Right cardiac atrium (tissue), 5 donors: ENCODE results near the gene CDA. TPM values are rescaled to one million over a fixed set of nuclear protein-coding genes. Genes with fewer than 3 reads are reported as not detected.

Experiments used
- ATAC-seq, 2 donors: fragments of 200-7000 bp; cut with Tn5 transposase; one replicate each; pipeline versions ENCODE4 v1.8.0 to v1.9.1; 2020; ENCODE audit warnings: moderate library complexity in 2 of 2, mild to moderate bottlenecking in 1 of 2
- DNase-seq, 3 donors: peaks; one replicate each; pipeline ENCODE4 v3.0.0-alpha.2; 2020
- H3K27ac ChIP-seq: one replicate; pipeline ENCODE4 v1.5.1; 2013; ENCODE audit warnings: mild to moderate bottlenecking, low read length, control low read depth, moderate library complexity
- H3K27me3 ChIP-seq: one replicate; pipeline ENCODE4 v1.6.1; 2013; ENCODE audit not compliant: control insufficient read depth, insufficient read depth
- H3K4me1 ChIP-seq: one replicate; pipeline ENCODE4 v1.6.1; 2013; ENCODE audit warnings: low read length; ENCODE audit not compliant: control insufficient read depth, insufficient read depth
- H3K4me3 ChIP-seq: one replicate; pipeline ENCODE4 v1.5.1; 2013; ENCODE audit warnings: low read length, control low read depth
- H3K9me3 ChIP-seq: one replicate; pipeline ENCODE4 v1.6.1; 2013; ENCODE audit warnings: low read length; ENCODE audit not compliant: control insufficient read depth
- WGBS: extraction: QIAGEN DNeasy Blood & Tissue Kit; methylation state at CpG from one replicate; pipeline ENCODE4 v1.1.7; 2013; 5-methylcytosine and 5-hydroxymethylcytosine counted together
- intact Hi-C, 4 donors: fragments of 100-400 bp; cut with DNase I; formaldehyde crosslinking; loops; one replicate each; pipeline versions ENCODE4 v1.11.0 to v1.14.0; 2022 to 2023
- polyA plus RNA-seq: library from polyadenylated mRNA; stranded (reverse); fragments of 200-250 nt; gene quantifications from one replicate; pipeline ENCODE4 v1.2.3, GENCODE V29; 2013
- total RNA-seq, 4 donors: library from RNA; stranded (reverse); fragmentation: NEBNext Ultra II Directional; extraction: Animal tissue kit (Norgen Biotek cat#: 25700); gene quantifications; one replicate each; pipeline ENCODE4 v1.2.1, GENCODE V29; 2021
- donor health status: healthy with polysubstance abuse.
- donor health status: DM: no; HTN: yes; CAD: no.
- donor health status: DM: no; HTN: no; CAD: no.
- donor health status: DM: no; HTN: yes; CAD: no; lungs with severe emphysema.
- donor health status: DM: yes; HTN: yes; CAD: no.

CDA gene
- total and polyA plus RNA-seq, 5 donors: 2.2 to 6.7 (median 2.5) TPM

- no peaks in the 10 kb centered on the region for H3K9me3 ChIP-seq
- H3K4me3 ChIP-seq: no peak overlapping the region
- no peaks in the 10 kb centered on the region for H3K27me3 ChIP-seq
- no peaks in the 10 kb centered on the region for H3K4me1 ChIP-seq
- DNase-seq: no peak
- WGBS: 69% methylated on average over 3 of the region's 3 CpGs
- no peak overlapping the region for H3K27ac ChIP-seq
- intact Hi-C loops: no loop called here
- no peak for ATAC-seq
Observed at GRCh38 chr1:20616847-20617487, 28.1 kb downstream of the CDA start.

- no peaks in the 10 kb centered on the region for H3K27me3 ChIP-seq
- no peak overlapping the region for H3K27ac ChIP-seq
- no peaks in the 10 kb centered on the region for H3K4me1 ChIP-seq
- ATAC-seq (peak in 1 of 2 donors; percentile 53), DNase-seq (no peak)
- 59% methylated on average over 4 of the region's 4 CpGs for WGBS
- no peak overlapping the region for H3K4me3 ChIP-seq
- intact Hi-C loops: no loop called here
- no peaks in the 10 kb centered on the region for H3K9me3 ChIP-seq
Observed at GRCh38 chr1:20618550-20618949, 29.7 kb downstream of the CDA start.

- ATAC-seq: no peak
- Histone ChIP-seq H3K4me1 (no peaks in the 10 kb centered on the region), H3K9me3 (no peaks in the 10 kb centered on the region), H3K4me3 (no peak overlapping the region), H3K27me3 (no peaks in the 10 kb centered on the region), H3K27ac (no peak overlapping the region)
- intact Hi-C loops: no loop called here
- DNase-seq: no peak
- 92% methylated on average over 1 of the region's 1 CpG for WGBS
Observed at GRCh38 chr1:20619999-20620398, 31.1 kb downstream of the CDA start.

- intact Hi-C loops: no loop called here
- ATAC-seq (no peak), DNase-seq (no peak)
- WGBS: 78% methylated on average over 6 of the region's 6 CpGs
- H3K4me3 ChIP-seq: no peak overlapping the region
- no peak overlapping the region for H3K27ac ChIP-seq
- H3K9me3 ChIP-seq: no peaks in the 10 kb centered on the region
- no peaks in the 10 kb centered on the region for H3K4me1 ChIP-seq
- H3K27me3 ChIP-seq: no peaks in the 10 kb centered on the region
Observed at GRCh38 chr1:20621012-20621411, 32.1 kb downstream of the CDA start.

- Histone ChIP-seq H3K27me3 (no peaks in the 10 kb centered on the region), H3K4me3 (no peak overlapping the region), H3K27ac (no peak overlapping the region), H3K9me3 (no peaks in the 10 kb centered on the region), H3K4me1 (no peaks in the 10 kb centered on the region)
- ATAC-seq: no peak
- DNase-seq: no peak
- 89% methylated on average over 1 of the region's 1 CpG for WGBS
- intact Hi-C loops: loop anchor here in 1 of 4 donors (5.0 kb wide), 1 partner anchor 97 kb away; no protein-coding TSS in a partner anchor
Observed at GRCh38 chr1:20624709-20625108, 35.8 kb downstream of the CDA start.

- H3K9me3 ChIP-seq: no peaks in the 10 kb centered on the region
- no peak overlapping the region for H3K4me3 ChIP-seq
- H3K27me3 ChIP-seq: no peaks in the 10 kb centered on the region
- ATAC-seq (no peak), DNase-seq (no peak)
- intact Hi-C loops: loop anchor here in 1 of 4 donors (5.0 kb wide), 1 partner anchor 98 kb away; no protein-coding TSS in a partner anchor
- 68% methylated on average over 3 of the region's 3 CpGs for WGBS
- no peak overlapping the region for H3K27ac ChIP-seq
- no peaks in the 10 kb centered on the region for H3K4me1 ChIP-seq
Observed at GRCh38 chr1:20625176-20626097, 36.5 kb downstream of the CDA start.

- Histone ChIP-seq H3K9me3 (no peaks in the 10 kb centered on the region), H3K4me1 (no peaks in the 10 kb centered on the region), H3K4me3 (no peak overlapping the region), H3K27me3 (no peaks in the 10 kb centered on the region), H3K27ac (no peak overlapping the region)
- DNase-seq: no peak
- intact Hi-C loops: loop anchor here in 1 of 4 donors (5.0 kb wide), 1 partner anchor 99 kb away; no protein-coding TSS in a partner anchor
- no peak for ATAC-seq
- WGBS: 42% methylated on average over 1 of the region's 1 CpG
Observed at GRCh38 chr1:20626098-20626427, 37.2 kb downstream of the CDA start.

GRCh38 chr1:20626524-20626923 is 37.6 kb downstream of the CDA start:
- DNase-seq: no peak
- ATAC-seq: no peak
- H3K27ac ChIP-seq: no peak overlapping the region
- no peaks in the 10 kb centered on the region for H3K9me3 ChIP-seq
- H3K4me1 ChIP-seq: no peaks in the 10 kb centered on the region
- no peaks in the 10 kb centered on the region for H3K27me3 ChIP-seq
- intact Hi-C loops: loop anchor here in 1 of 4 donors (5.0 kb wide), 1 partner anchor 99 kb away; no protein-coding TSS in a partner anchor
- H3K4me3 ChIP-seq: no peak overlapping the region
- WGBS: 51% methylated on average over 1 of the region's 1 CpG

GRCh38 chr1:20630729-20631128 is 41.8 kb downstream of the CDA start:
- intact Hi-C loops: loop anchor here in 2 of 4 donors (5.0 to 10.0 kb wide), 3 partner anchors 53 to 706 kb away; partner anchors contain the start of gene PLA2G2E (in 1 of the 2)
- no peaks in the 10 kb centered on the region for H3K9me3 ChIP-seq
- H3K27ac ChIP-seq: no peak overlapping the region
- no peak for DNase-seq
- 24% methylated on average over 4 of the region's 4 CpGs for WGBS
- peaks cover 4% of the 10 kb centered on the region for H3K4me1 ChIP-seq
- no peaks in the 10 kb centered on the region for H3K27me3 ChIP-seq
- no peak for ATAC-seq
- H3K4me3 ChIP-seq: no peak overlapping the region

GRCh38 chr1:20632386-20632785 is 43.5 kb downstream of the CDA start:
- ATAC-seq (no peak), DNase-seq (no peak)
- Histone ChIP-seq H3K27ac (no peak overlapping the region), H3K4me1 (peaks cover 4% of the 10 kb centered on the region), H3K9me3 (no peaks in the 10 kb centered on the region), H3K4me3 (no peak overlapping the region), H3K27me3 (no peaks in the 10 kb centered on the region)
- 76% methylated on average over 3 of the region's 3 CpGs for WGBS
- intact Hi-C loops: loop anchor here in 2 of 4 donors (5.0 to 10.0 kb wide), 3 partner anchors 55 to 708 kb away; partner anchors contain the start of gene PLA2G2E (in 1 of the 2)
